ENCODE measurements around the gene LIPG. TPM values are rescaled to one million over a fixed set of nuclear protein-coding genes. Genes with fewer than 3 reads are reported as not detected.
A peak's percentile ranks its signal among the peaks of the same experiment; 100 is the strongest.
"Not testable (repeated sequence)": the region's sequence is repeated elsewhere in the genome, so short reads cannot be mapped to it uniquely, and the experiment has no call there.

LIPG gene
- total RNA-seq = 10 to 100 TPM in 1 of 2 donors, 1 to 10 TPM in 1; 2.8 to 30.5 TPM

DNA sequence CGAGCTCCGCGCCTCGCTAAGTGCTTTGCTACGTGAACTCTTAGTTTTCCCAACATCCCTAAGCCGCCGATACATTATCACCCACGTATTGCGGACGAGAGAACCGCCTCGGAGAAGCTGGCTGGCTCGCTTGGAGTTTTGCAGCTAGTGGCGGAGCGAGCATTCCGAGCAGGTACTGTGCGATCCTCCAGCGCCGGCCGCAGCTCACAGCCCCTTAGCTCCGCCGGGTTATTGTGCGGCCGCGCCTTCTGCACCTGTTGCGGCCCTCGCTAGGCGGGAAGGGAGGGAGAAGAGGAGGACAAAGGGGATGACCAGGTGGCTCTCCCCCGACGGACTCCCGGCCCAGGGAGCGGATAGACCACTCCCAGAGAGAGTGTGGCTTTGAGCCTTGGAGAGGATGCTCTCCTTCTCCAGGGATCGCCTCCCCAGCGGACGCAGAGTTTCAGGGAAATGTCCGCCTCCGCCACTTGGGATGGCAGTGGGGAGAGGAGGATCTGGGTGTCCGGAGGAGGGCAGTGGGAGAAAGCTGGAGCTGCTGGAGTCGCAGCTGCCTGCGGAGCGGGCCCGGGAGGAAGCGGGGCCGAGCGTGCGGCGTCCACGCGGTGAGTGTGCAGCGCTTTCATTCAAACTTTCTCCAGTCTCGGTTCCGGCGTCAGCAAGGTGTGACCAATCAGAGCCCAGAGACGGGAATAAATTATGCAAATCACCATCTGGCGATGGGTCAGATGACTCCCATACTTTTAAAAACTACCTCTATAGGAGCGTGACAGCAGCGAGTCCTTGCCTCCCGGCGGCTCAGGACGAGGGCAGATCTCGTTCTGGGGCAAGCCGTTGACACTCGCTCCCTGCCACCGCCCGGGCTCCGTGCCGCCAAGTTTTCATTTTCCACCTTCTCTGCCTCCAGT, at the start of gene LIPG:
TSS of gene LIPG (plus strand) at position 769 of the 905 bp plus-strand sequence. CDS start 252 bp downstream, outside the sequence.
- H3K27me3 ChIP-seq (replicated peaks; ENCODE audit: insufficient read depth) = no peaks in the 10 kb centered on the region
- peak within 1 kb of the TSS; percentile 68 for H3K4me3 ChIP-seq
- no peaks in the 10 kb centered on the region for H3K36me3 ChIP-seq
- no peak for TF ChIP-seq CTCF (IDR thresholded peaks at IDR 0.05)
- peaks cover 6 to 28% of the 10 kb centered on the region in 2 donors for H3K4me1 ChIP-seq (ENCODE audit: control insufficient read depth in 1 of 2, low read depth in 2 of 2)
- DNase-seq (ENCODE audit: low spot score) (no peak), ATAC-seq (ENCODE audit: insufficient number of reproducible peaks, low FRiP score, low read depth) (no peak)
- no peak within 1 kb of the TSS for H3K27ac ChIP-seq
- H3K9me3 ChIP-seq = no peaks in the 10 kb centered on the region

GRCh38 chr18:49512876-49513275, 49.0 kb upstream of the LIPG start:
- not testable (repeated sequence) for H3K27ac ChIP-seq; H3K4me1 ChIP-seq (ENCODE audit: control insufficient read depth in 1 of 2, low read depth in 2 of 2); H3K9me3 ChIP-seq; H3K4me3 ChIP-seq; ATAC-seq (ENCODE audit: insufficient number of reproducible peaks, low FRiP score, low read depth); H3K36me3 ChIP-seq; DNase-seq (ENCODE audit: low spot score); H3K27me3 ChIP-seq (replicated peaks; ENCODE audit: insufficient read depth)

- Histone ChIP-seq H3K4me1 (ENCODE audit: control insufficient read depth in 1 of 2, low read depth in 2 of 2) (no peaks in the 10 kb centered on the region), H3K27ac (no peak overlapping the region), H3K27me3 (replicated peaks; ENCODE audit: insufficient read depth) (no peaks in the 10 kb centered on the region), H3K36me3 (no peaks in the 10 kb centered on the region), H3K4me3 (no peak overlapping the region), H3K9me3 (no peaks in the 10 kb centered on the region)
- no peak for DNase-seq (ENCODE audit: low spot score)
- no peak for TF ChIP-seq CTCF (IDR thresholded peaks at IDR 0.05)
- no peak for ATAC-seq (ENCODE audit: insufficient number of reproducible peaks, low FRiP score, low read depth)
Measured at GRCh38 chr18:49514577-49514976, 47.3 kb upstream of the LIPG start.

DNA sequence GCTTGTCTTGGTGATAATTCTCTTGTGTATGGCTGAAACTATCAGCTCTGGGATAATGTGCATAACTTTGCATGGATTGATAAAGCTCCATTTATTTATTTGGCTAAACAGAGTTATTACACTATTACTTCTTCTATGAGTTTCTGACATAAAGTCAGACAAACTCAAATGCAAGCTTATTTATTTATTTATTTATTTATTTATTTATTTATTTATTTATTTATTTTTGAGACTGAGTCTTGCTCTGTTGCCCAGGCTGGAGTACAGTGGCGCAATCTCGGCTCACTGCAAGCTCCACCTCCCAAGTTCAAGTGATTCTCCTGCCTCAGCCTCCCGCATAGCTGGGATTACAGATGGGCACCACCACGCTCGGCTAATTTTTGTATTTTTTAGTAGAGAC, 46.9 kb upstream of the LIPG start:
- not testable (repeated sequence) for H3K4me1 ChIP-seq (ENCODE audit: control insufficient read depth in 1 of 2, low read depth in 2 of 2); H3K36me3 ChIP-seq; ATAC-seq (ENCODE audit: insufficient number of reproducible peaks, low FRiP score, low read depth); H3K27ac ChIP-seq; H3K4me3 ChIP-seq; H3K9me3 ChIP-seq; DNase-seq (ENCODE audit: low spot score); H3K27me3 ChIP-seq (replicated peaks; ENCODE audit: insufficient read depth)

GRCh38 chr18:49515516-49515915, 46.3 kb upstream of the LIPG start:
- Histone ChIP-seq H3K9me3 (no peaks in the 10 kb centered on the region), H3K36me3 (no peaks in the 10 kb centered on the region), H3K27ac (no peak overlapping the region), H3K4me1 (ENCODE audit: control insufficient read depth in 1 of 2, low read depth in 2 of 2) (no peaks in the 10 kb centered on the region), H3K4me3 (no peak overlapping the region), H3K27me3 (replicated peaks; ENCODE audit: insufficient read depth) (no peaks in the 10 kb centered on the region)
- no peak for ATAC-seq (ENCODE audit: insufficient number of reproducible peaks, low FRiP score, low read depth)
- no peak for TF ChIP-seq CTCF (IDR thresholded peaks at IDR 0.05)
- DNase-seq (ENCODE audit: low spot score) = no peak

GRCh38 chr18:49517483-49517882, 44.4 kb upstream of the LIPG start:
- ATAC-seq (ENCODE audit: insufficient number of reproducible peaks, low FRiP score, low read depth) = no peak

More at GRCh38 chr18:49517483-49517882, 44.4 kb upstream of the LIPG start:
- no peak for TF ChIP-seq CTCF (IDR thresholded peaks at IDR 0.05)
- Histone ChIP-seq H3K4me3 (no peak overlapping the region), H3K9me3 (no peaks in the 10 kb centered on the region), H3K36me3 (no peaks in the 10 kb centered on the region), H3K4me1 (ENCODE audit: control insufficient read depth in 1 of 2, low read depth in 2 of 2) (no peaks in the 10 kb centered on the region), H3K27me3 (replicated peaks; ENCODE audit: insufficient read depth) (no peaks in the 10 kb centered on the region), H3K27ac (no peak overlapping the region)
- no peak for DNase-seq (ENCODE audit: low spot score)

Measured in thoracic aorta (tissue), 2 donors.